ENCODE measurements around the gene DMD.

DMD gene

DNA sequence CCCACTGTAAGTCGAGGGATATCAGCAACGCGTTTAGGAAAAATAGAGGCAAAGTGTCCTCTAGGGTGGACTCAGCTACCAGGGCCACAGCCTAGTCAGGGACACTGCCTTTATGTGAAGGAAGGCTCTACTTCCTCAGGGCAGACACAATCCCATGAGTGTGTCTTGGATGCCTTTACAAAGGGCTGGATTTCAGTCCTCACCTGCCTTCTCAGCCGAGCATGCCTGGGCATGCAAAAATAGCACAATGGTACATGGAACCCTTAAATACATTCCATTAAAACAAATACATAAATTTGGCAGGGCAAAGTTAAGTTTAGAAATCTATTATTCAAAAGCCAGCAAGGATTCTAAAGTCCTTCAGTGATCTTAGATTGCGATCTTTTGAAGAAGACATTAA, 51.1 kb downstream of the DMD start:
- DNase-seq (ENCODE audit: low spot score) = no peak
- Histone ChIP-seq H3K27ac (no peak overlapping the region), H3K4me3 (no peak overlapping the region)
- TF ChIP-seq, protein P1, sequence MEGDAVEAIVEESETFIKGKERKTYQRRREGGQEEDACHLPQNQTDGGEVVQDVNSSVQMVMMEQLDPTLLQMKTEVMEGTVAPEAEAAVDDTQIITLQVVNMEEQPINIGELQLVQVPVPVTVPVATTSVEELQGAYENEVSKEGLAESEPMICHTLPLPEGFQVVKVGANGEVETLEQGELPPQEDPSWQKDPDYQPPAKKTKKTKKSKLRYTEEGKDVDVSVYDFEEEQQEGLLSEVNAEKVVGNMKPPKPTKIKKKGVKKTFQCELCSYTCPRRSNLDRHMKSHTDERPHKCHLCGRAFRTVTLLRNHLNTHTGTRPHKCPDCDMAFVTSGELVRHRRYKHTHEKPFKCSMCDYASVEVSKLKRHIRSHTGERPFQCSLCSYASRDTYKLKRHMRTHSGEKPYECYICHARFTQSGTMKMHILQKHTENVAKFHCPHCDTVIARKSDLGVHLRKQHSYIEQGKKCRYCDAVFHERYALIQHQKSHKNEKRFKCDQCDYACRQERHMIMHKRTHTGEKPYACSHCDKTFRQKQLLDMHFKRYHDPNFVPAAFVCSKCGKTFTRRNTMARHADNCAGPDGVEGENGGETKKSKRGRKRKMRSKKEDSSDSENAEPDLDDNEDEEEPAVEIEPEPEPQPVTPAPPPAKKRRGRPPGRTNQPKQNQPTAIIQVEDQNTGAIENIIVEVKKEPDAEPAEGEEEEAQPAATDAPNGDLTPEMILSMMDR (IDR thresholded peaks at IDR 0.05) = no peak

DNA sequence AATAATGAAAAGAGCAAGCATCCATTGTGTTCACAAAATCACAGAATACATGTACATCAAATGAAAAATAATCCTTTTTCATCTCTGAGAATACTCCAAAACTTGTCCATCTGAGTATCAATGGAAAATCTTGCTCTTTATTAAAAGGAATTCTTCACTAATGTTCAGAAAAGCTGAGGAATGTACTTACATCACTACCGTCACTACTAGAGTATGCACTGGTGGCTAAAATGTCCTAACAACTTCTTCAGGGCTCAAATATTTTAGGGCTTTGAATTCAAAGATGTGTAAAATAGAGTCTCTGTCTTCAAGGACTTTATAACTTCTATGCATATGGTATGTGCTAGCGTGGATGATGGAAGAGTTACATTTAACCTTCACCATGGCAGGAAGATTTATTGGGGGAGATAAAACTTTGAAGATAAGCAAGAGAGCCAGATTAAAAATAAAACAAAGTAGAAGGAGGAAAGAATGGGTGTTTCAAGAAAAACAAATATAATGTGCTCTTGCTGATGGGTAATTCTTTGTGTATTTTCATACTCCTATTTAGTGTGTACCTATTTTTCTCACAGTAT, 55.1 kb downstream of the DMD start:
- H3K27ac ChIP-seq = no peak overlapping the region
- no peak for DNase-seq (ENCODE audit: low spot score)
- TF ChIP-seq, protein P1 (IDR thresholded peaks at IDR 0.05) = no peak
- H3K4me3 ChIP-seq = no peak overlapping the region

DNA sequence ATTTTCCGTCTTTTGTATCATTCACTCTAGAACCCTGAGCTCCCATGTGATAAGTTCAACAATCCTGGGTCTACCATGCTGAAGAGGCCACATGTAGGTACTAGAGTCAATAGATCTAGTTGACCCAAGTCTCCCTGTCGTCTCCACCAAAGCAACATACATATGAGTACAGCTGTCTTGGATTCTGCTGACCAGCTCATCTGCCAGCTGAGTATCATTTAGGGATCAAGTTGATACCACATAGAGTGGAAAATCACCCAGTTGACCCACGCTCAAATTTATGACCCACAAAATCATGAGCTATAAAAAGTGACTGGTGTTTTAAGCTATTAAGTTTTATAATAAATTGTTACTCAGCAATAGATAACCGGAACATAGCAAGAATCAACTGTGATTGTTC, 61.8 kb downstream of the DMD start:
- DNase-seq (ENCODE audit: low spot score) = no peak
- no peak overlapping the region for H3K27ac ChIP-seq
- no peak overlapping the region for H3K4me3 ChIP-seq
- TF ChIP-seq, protein P1 (IDR thresholded peaks at IDR 0.05) = no peak

DNA sequence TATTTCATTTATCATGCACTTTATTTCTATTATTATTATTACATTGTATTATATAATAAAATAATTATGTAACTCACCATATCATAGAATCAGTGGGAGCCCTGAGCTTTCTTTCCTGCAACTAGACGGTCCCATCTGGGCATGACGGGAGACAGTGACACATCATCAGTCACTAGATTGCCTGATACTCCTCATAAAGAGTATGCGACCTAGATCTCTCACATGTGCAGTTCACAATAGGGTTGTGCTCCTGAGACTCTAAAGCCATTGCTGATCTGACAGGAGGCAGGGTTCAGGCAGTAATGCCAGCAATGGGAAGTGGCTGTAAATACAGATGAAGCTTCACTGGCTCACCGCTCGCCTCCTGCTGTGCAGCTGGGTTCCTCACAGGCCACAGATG, 62.3 kb downstream of the DMD start:
- DNase-seq (ENCODE audit: low spot score) = no peak
- H3K27ac ChIP-seq = no peak overlapping the region
- no peak overlapping the region for H3K4me3 ChIP-seq
- TF ChIP-seq, protein P1 (IDR thresholded peaks at IDR 0.05) = no peak

DNA sequence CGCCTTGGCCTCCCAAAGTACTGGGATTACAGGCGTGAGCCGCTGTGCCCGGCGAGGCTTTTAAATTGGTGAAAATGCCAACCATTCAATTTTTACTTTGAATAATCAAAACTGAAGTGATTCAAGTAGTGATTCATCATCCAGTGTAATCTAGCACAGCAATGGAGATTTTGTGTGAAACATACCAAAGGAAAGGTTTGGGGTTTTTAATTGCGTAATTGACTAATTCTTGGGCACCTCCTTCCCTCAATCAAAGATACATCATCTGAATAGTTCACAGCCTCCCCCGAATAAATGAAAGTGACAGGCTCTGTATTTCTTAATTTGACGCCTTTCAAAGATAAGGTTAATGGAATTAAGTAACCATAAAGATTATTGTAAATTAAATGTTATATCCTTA, 69.0 kb downstream of the DMD start:
- Histone ChIP-seq H3K4me3 (no peak overlapping the region), H3K27ac (no peak overlapping the region)
- TF ChIP-seq, protein P1 (IDR thresholded peaks at IDR 0.05) = no peak
- DNase-seq (ENCODE audit: low spot score) = no peak

DNA sequence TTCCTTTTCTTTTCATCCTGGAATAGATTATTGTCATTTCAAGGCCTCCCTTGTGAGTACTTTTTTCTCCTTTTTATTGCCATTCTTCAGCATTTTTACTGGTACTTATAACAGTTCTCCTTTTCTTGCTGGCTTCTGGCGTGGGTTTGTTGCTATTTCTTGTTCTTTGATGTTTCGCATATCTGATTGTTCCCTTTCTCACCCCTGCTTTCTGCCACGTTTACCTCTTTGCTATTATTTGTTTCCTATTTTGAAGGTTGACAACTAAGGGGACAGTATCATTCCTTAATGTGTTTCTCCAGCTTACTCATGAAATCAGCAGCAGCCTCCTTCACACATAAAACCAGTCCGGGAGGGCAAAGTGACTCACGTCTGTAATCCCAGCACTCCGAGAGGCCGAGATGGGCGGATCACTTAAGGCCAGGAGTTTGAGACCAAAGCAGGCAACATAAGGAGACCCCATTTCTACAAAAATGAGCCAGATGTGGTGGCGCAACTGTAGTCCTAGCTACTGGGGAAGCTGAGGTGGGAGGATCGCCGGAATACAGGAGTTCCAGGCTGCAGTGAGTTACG, 72.6 kb downstream of the DMD start:
- TF ChIP-seq, protein P1 (IDR thresholded peaks at IDR 0.05) = no peak
- DNase-seq (ENCODE audit: low spot score) = no peak
- Histone ChIP-seq H3K27ac (no peak overlapping the region), H3K4me3 (no peak overlapping the region)

DNA sequence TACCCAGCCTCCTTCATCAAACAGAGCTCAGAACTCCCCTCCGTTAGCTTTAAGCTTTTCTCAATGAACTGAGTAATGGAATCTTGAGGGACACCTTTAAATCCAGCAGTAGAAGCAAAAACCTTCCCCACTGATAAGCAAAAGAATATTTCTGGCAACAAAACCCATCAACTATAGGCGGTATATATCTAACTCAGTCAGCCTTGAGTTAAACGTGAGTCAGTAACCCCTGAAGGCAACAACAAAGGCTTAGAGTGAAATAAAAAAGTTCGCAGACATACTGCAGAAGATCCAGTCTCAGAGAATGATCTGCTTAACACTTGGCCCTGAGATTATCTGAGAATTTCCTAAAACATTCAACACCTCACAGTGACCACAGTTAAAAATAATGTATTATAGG, 77.2 kb downstream of the DMD start:
- Histone ChIP-seq H3K27ac (no peak overlapping the region), H3K4me3 (no peak overlapping the region)
- DNase-seq (ENCODE audit: low spot score) = no peak
- TF ChIP-seq, protein P1 (IDR thresholded peaks at IDR 0.05) = no peak
